Measurements from ENCODE around the gene SH3RF3. TPM values are rescaled to one million over a fixed set of nuclear protein-coding genes. Genes with fewer than 3 reads are reported as not detected.
A peak's percentile ranks its signal among the peaks of the same experiment; 100 is the strongest.

Gene SH3RF3
- total RNA-seq, 1 donor from 2014 or later: under 0.01 TPM

DNA sequence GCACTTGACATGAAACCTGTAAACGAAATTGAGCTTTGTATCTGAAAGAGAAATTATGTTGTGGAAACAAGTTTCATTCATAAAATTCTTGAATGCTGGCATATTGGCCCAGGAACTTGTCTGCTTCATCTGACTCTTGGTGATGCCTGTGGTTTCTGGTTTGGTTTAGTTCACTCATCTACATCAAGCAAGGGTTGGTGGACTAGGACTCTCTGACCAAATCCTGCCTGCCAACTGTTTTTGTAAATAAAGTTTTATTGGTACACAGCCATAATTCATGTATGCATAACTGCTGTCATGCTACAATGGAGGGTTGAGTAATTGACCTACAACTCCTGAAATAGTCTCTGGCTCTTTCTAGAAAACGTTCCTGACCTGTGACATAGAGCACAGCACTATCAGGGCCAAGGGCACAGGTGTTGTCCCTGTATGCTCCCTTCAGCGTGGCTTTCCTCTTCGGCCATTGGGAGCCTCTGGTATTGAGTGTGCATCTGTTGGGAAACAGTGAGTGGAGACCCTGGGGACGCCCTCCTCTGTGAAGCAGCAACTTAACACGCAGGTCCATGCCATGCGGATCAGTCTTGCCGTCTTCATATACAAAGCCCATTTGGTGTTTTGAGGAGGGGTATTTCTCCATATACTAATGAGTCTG, 226.3 kb downstream of the SH3RF3 start:
- Histone ChIP-seq H3K36me3 (ENCODE audit: control insufficient read depth, insufficient read depth, low read length) (no peaks in the 10 kb centered on the region), H3K4me3 (ENCODE audit: low read depth, low read length) (no peak overlapping the region), H3K27me3 (ENCODE audit: control insufficient read depth, insufficient read depth, low read length) (no peaks in the 10 kb centered on the region)
- FAIRE-seq (no peak), DNase-seq (ENCODE audit: low read depth) (no peak)
- no peak for TF ChIP-seq CTCF (IDR thresholded peaks at IDR 0.05; ENCODE audit: insufficient read depth, low read length, severe bottlenecking)

DNA sequence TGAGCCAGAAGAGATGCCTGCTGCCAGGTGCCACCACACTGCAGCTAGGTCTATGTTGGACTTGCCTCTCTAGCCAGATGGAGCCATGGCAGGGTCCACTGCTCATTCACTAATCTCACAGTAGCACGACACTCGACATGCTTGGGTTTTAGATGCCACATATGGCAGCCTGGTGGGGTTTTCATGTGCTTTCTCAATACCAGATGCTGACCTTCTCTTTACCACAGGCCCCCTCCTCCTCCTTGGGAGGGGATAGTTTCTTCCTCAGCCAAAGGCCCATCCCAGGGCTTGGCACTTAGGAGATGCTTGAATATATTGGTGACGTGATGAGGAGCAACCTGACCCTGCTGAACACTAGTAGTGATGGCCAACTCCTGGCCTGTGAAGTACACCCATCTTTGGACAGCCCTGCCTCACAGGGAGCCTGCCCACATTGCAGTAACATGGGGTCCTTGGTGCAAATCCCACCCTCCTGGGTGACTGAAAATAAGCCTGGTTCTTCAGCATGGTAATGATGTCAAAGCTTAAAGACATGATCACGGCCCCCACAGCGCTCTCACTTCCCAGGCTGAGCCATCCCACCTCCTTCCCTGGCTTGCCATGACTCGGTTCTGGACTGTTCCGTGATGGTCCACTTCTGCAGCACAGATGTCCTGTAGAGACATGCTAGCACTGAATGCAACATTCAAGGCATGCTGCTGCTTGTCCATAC, 227.5 kb downstream of the SH3RF3 start:
- DNase-seq (ENCODE audit: low read depth) (peak; percentile 32), FAIRE-seq (no peak)
- Histone ChIP-seq H3K4me3 (ENCODE audit: low read depth, low read length) (no peak overlapping the region), H3K36me3 (ENCODE audit: control insufficient read depth, insufficient read depth, low read length) (no peaks in the 10 kb centered on the region), H3K27me3 (ENCODE audit: control insufficient read depth, insufficient read depth, low read length) (no peaks in the 10 kb centered on the region)
- no peak for TF ChIP-seq CTCF (IDR thresholded peaks at IDR 0.05; ENCODE audit: insufficient read depth, low read length, severe bottlenecking)

DNA sequence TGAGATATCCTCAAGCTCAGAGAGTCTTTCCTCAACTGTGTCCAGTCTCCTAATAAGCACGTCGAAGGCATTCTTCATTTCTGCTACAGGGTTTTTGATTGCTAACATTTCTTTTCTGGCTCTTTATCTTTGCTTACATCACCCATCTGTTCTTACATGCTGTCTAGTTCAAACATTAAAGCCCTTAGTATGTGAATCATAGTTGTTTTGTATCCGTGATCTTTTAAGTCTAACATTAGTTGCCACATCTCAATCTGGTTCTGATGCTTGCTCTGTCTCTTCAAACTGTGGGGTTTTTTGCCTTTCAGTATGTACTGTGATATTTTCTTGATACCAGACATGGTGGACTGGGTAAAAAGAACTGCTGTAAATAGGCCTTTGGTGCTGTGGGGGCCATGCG, 235.2 kb downstream of the SH3RF3 start:
- peak; percentile 76 for FAIRE-seq
- TF ChIP-seq CTCF (IDR thresholded peaks at IDR 0.05; ENCODE audit: insufficient read depth, low read length, severe bottlenecking): no peak

GRCh38 chr2:109365131-109365530, 236.1 kb downstream of the SH3RF3 start:
- DNase-seq (ENCODE audit: low read depth) (no peak), FAIRE-seq (no peak)
- TF ChIP-seq CTCF (IDR thresholded peaks at IDR 0.05; ENCODE audit: insufficient read depth, low read length, severe bottlenecking): no peak
- Histone ChIP-seq H3K4me3 (ENCODE audit: low read depth, low read length) (no peak overlapping the region), H3K27me3 (ENCODE audit: control insufficient read depth, insufficient read depth, low read length) (no peaks in the 10 kb centered on the region), H3K36me3 (ENCODE audit: control insufficient read depth, insufficient read depth, low read length) (no peaks in the 10 kb centered on the region)

More for the DNA sequence above, 235.2 kb downstream of the SH3RF3 start:
- Histone ChIP-seq H3K27me3 (ENCODE audit: control insufficient read depth, insufficient read depth, low read length) (no peaks in the 10 kb centered on the region), H3K4me3 (ENCODE audit: low read depth, low read length) (no peak overlapping the region), H3K36me3 (ENCODE audit: control insufficient read depth, insufficient read depth, low read length) (no peaks in the 10 kb centered on the region)
- peak; percentile 62 for DNase-seq (ENCODE audit: low read depth)

GRCh38 chr2:109367683-109368082, 238.7 kb downstream of the SH3RF3 start:
- Histone ChIP-seq H3K36me3 (ENCODE audit: control insufficient read depth, insufficient read depth, low read length) (no peaks in the 10 kb centered on the region), H3K27me3 (ENCODE audit: control insufficient read depth, insufficient read depth, low read length) (no peaks in the 10 kb centered on the region), H3K4me3 (ENCODE audit: low read depth, low read length) (no peak overlapping the region)
- FAIRE-seq: no peak
- no peak for TF ChIP-seq CTCF (IDR thresholded peaks at IDR 0.05; ENCODE audit: insufficient read depth, low read length, severe bottlenecking)
- no peak for DNase-seq (ENCODE audit: low read depth)

Data from bronchial epithelial cell (primary cell).